Muscle of leg (tissue), 11 donors: ENCODE measurements around the gene ESRRB. TPM values are rescaled to one million over a fixed set of nuclear protein-coding genes. Genes with fewer than 3 reads are reported as not detected.

ENCODE experiments used
- DNase-seq: peaks from one replicate; pipeline ENCODE4 v3.0.0; 2013
- H3K27ac ChIP-seq: one replicate; pipeline ENCODE4 v1.5.1; 2013; ENCODE audit warnings: mild to moderate bottlenecking, low read length, control low read depth
- H3K27me3 ChIP-seq: one replicate; pipeline ENCODE4 v1.6.1; 2013; ENCODE audit warnings: low read length; ENCODE audit not compliant: control insufficient read depth, insufficient read depth
- H3K36me3 ChIP-seq: one replicate; pipeline ENCODE4 v1.6.1; 2013; ENCODE audit warnings: low read length; ENCODE audit not compliant: control insufficient read depth, insufficient read depth
- H3K4me1 ChIP-seq: one replicate; pipeline ENCODE4 v1.6.1; 2013; ENCODE audit warnings: low read length; ENCODE audit not compliant: control insufficient read depth, insufficient read depth
- H3K4me3 ChIP-seq: one replicate; pipeline ENCODE4 v1.5.1; 2013; ENCODE audit warnings: low read length, control low read depth
- H3K9me3 ChIP-seq: replicated peaks from 2 replicates; pipeline ENCODE4 v1.6.1; 2013; ENCODE audit warnings: low read depth, low read length; ENCODE audit not compliant: control insufficient read depth
- WGBS: methylation state at CpG from one replicate; pipeline ENCODE4 v1.1.5; 2013; ENCODE audit warnings: missing lambda C conversion rate; ENCODE audit not compliant: insufficient coverage; 5-methylcytosine and 5-hydroxymethylcytosine counted together
- polyA plus RNA-seq, 8 donors: library from polyadenylated mRNA; unstranded; fragments of 120-200 nt; gene quantifications; one replicate each; pipeline versions ENCODE4 v1.2.1 to v1.2.3, GENCODE V29; 2013; ENCODE audit warnings: inconsistent platforms in 1 of 8, low replicate concordance in 1 of 8; ENCODE audit not compliant: insufficient read length in 8 of 8, insufficient read depth in 1 of 8
- total RNA-seq: library from RNA; stranded (reverse); fragments of 120-200 nt; gene quantifications from one replicate; pipeline ENCODE4 v1.2.4, GENCODE V29; 2013

ESRRB gene
- total and polyA plus RNA-seq, 9 donors, result 1.9 to 3.8 (median 3.3) TPM

DNA sequence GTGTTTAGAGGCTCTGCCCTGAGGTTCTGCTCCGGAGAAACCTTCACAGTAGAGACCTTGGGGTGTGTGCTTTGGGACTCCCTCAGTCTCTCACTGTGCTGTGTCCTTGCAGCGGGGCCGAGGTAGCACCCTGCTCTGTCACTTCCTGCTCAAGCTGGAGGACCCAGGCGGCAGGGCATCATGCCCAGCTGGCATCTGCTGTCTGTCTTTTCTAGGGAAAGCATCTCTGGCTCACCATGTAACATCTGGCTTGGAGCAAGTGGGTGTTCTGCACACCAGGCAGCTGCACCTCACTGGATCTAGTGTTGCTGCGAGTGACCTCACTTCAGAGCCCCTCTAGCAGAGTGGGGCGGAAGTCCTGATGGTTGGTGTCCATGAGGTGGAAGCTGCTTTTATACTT, 124.5 kb downstream of the ESRRB start:
- DNase-seq, result no peak
- no peaks in the 10 kb centered on the region for H3K9me3 ChIP-seq
- 49% methylated on average over 3 of the region's 6 CpGs for WGBS
- peaks cover 3% of the 10 kb centered on the region for H3K27me3 ChIP-seq
- H3K27ac ChIP-seq, result no peak overlapping the region
- H3K4me1 ChIP-seq, result peaks cover 11% of the 10 kb centered on the region
- no peak overlapping the region for H3K4me3 ChIP-seq
- H3K36me3 ChIP-seq, result no peaks in the 10 kb centered on the region

DNA sequence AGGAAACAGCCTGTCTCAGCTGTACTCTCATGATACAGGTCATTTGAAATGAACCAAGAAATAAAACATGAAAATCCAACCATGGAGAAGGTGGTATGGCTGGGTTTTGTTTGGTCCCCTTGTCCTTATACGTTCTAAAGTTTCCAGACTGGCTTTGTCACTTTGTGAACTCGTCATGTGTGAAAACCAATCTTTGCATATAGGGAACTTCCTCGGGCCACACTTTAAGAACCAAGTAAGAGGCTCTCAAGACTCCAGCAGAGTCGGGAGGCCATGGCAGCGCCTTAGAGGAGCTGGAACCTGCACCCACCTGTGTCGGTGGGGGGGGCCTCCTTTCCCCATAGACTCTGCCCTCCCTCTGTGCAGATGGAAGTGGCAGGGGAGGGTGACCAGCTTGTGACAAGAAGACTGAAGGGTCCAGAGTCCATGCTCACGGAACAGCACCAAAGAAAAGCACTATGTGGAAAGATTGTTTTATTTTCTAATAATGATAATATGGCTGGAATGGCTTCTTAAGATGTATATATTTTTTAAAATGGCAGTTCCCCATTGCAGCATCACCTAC, 125.3 kb downstream of the ESRRB start:
- DNase-seq, result no peak
- no peaks in the 10 kb centered on the region for H3K36me3 ChIP-seq
- peaks cover 3% of the 10 kb centered on the region for H3K27me3 ChIP-seq
- H3K4me1 ChIP-seq, result peaks cover 11% of the 10 kb centered on the region
- H3K4me3 ChIP-seq, result no peak overlapping the region
- no peak overlapping the region for H3K27ac ChIP-seq
- H3K9me3 ChIP-seq, result no peaks in the 10 kb centered on the region
- no CpG with 5 or more reads among the region's 7 CpGs for WGBS

DNA sequence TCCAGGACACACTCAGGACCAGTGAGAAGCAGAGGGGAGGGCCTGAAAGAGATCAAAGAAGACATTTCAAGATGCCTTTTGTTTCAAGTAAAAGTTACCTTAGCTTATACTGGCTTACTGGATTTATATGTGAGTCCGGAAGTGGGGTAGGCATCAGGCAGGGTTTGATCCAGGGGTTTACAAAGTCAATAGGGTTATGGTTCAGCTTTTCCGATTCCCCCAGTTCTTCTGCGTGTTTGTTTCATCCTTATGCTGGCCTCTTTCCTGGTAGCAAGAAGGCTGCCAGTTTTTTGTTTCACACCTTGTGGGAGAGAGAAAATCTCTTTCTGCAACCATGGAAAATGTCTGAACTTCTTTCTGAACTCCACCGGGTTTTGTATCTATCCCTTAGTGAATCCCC, 126.3 kb downstream of the ESRRB start:
- no peaks in the 10 kb centered on the region for H3K27me3 ChIP-seq
- WGBS, result 90% methylated on average over 2 of the region's 4 CpGs
- H3K9me3 ChIP-seq, result no peaks in the 10 kb centered on the region
- no peak for DNase-seq
- H3K4me1 ChIP-seq, result peaks cover 11% of the 10 kb centered on the region
- H3K4me3 ChIP-seq, result no peak overlapping the region
- no peak overlapping the region for H3K27ac ChIP-seq
- H3K36me3 ChIP-seq, result no peaks in the 10 kb centered on the region

DNA sequence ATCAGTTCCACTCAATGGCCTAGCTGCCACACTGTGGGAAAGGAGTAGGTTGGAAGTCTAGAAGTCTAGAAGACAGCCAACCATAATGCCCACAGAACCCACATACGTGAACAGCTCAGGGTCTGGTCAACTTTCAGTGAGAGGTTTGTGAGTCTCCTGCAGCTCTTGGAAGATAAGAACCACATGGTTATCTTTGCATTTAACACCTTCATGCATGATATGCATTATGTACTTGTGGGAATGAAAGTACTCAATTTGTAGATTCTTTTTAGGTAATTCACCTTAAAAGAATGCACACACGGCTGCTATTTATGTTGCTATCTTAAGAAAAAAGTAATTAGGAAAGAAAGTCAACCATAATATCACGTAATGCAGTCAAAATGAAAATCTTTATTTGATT, 126.7 kb downstream of the ESRRB start:
- Histone ChIP-seq H3K4me1 (peaks cover 11% of the 10 kb centered on the region), H3K4me3 (no peak overlapping the region), H3K9me3 (no peaks in the 10 kb centered on the region), H3K27ac (no peak overlapping the region), H3K36me3 (no peaks in the 10 kb centered on the region), H3K27me3 (peaks cover 2% of the 10 kb centered on the region)
- no CpG with 5 or more reads among the region's 3 CpGs for WGBS
- DNase-seq, result no peak

DNA sequence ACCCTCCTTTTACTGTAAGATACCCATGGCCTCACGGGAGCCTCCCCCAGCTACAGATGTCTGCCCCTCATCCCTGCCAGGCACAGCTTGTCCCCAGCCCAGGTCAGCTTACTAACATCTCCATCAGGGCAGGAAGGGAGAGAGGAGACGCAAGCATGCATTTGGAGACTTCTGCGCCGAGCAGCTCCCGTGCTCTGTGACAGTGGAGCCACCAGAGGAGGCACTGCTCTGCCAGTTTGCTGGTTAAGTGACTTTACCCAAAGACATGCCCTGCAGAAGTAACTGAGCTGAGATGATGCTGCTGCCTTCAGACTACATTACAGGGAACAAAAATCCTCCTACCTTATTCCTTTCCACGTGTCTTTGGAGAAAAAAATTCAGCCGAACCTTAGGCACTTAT, 133.4 kb downstream of the ESRRB start:
- Histone ChIP-seq H3K4me3 (no peak overlapping the region), H3K27ac (no peak overlapping the region), H3K4me1 (peaks cover 8% of the 10 kb centered on the region), H3K36me3 (no peaks in the 10 kb centered on the region), H3K27me3 (peaks cover 4% of the 10 kb centered on the region), H3K9me3 (no peaks in the 10 kb centered on the region)
- 68% methylated on average over 3 of the region's 7 CpGs for WGBS
- no peak for DNase-seq

GRCh38 chr14:76510181-76510580, 134.2 kb downstream of the ESRRB start:
- Histone ChIP-seq H3K4me1 (peaks cover 8% of the 10 kb centered on the region), H3K4me3 (no peak overlapping the region), H3K27me3 (peaks cover 4% of the 10 kb centered on the region), H3K9me3 (no peaks in the 10 kb centered on the region), H3K27ac (no peak overlapping the region), H3K36me3 (no peaks in the 10 kb centered on the region)
- no peak for DNase-seq
- WGBS, result no CpG with 5 or more reads among the region's 3 CpGs

- DNase-seq, result no peak
- WGBS, result 56% methylated on average over 4 of the region's 6 CpGs
Observed at GRCh38 chr14:76514213-76514998, 138.5 kb downstream of the ESRRB start.

DNA sequence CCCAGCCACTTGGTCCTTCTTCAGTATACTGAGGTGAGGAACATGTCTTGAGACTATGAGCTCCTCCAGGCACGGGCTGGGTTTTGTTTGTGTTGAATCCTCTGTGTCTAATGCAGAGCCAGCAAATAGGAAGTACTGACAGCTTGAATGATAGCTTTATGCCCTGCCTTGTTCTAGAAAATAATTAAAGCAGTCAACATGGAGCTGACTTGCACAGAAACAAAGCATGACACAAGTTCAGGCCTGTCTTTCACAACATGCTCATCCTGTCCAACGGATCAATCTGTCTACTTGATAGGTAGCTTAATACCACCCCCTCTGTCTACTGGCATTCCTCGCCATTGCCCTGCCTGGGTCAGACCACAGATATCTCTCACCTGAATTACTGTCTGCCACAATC, 140.9 kb downstream of the ESRRB start:
- Histone ChIP-seq H3K4me1 (no peaks in the 10 kb centered on the region), H3K27me3 (no peaks in the 10 kb centered on the region), H3K27ac (no peak overlapping the region), H3K36me3 (no peaks in the 10 kb centered on the region), H3K4me3 (no peak overlapping the region), H3K9me3 (peaks cover 6% of the 10 kb centered on the region)
- no peak for DNase-seq
- 47% methylated on average over 3 of the region's 3 CpGs for WGBS

More at GRCh38 chr14:76514213-76514998, 138.5 kb downstream of the ESRRB start:
- Histone ChIP-seq H3K27me3 (no peaks in the 10 kb centered on the region), H3K4me1 (peaks cover 8% of the 10 kb centered on the region), H3K36me3 (no peaks in the 10 kb centered on the region), H3K27ac (no peak overlapping the region), H3K4me3 (no peak overlapping the region), H3K9me3 (no peaks in the 10 kb centered on the region)

DNA sequence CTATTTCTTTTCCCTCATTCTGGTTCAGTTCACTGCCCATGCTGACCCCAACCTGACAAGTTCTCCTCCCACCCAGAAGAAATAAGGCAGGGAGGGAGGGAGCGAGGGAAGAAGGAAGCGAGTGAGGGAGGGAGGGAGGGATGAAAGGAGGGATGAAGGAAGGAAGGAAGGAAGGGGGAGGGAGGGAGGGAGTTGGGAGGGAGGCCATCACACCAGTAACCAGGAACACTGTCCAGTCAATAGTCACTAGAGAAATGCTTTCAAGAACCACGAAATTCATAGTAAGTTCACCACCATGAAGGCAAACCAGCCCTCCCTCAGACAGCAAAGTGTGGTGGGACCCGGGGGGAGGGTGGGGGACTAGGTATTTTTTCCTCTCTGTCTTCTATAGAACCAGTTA, 142.4 kb downstream of the ESRRB start:
- H3K27ac ChIP-seq, result no peak overlapping the region
- no peak overlapping the region for H3K4me3 ChIP-seq
- no peaks in the 10 kb centered on the region for H3K36me3 ChIP-seq
- no CpG with 5 or more reads among the region's 4 CpGs for WGBS
- DNase-seq, result no peak
- H3K4me1 ChIP-seq, result no peaks in the 10 kb centered on the region
- peaks cover 6% of the 10 kb centered on the region for H3K9me3 ChIP-seq
- H3K27me3 ChIP-seq, result no peaks in the 10 kb centered on the region

DNA sequence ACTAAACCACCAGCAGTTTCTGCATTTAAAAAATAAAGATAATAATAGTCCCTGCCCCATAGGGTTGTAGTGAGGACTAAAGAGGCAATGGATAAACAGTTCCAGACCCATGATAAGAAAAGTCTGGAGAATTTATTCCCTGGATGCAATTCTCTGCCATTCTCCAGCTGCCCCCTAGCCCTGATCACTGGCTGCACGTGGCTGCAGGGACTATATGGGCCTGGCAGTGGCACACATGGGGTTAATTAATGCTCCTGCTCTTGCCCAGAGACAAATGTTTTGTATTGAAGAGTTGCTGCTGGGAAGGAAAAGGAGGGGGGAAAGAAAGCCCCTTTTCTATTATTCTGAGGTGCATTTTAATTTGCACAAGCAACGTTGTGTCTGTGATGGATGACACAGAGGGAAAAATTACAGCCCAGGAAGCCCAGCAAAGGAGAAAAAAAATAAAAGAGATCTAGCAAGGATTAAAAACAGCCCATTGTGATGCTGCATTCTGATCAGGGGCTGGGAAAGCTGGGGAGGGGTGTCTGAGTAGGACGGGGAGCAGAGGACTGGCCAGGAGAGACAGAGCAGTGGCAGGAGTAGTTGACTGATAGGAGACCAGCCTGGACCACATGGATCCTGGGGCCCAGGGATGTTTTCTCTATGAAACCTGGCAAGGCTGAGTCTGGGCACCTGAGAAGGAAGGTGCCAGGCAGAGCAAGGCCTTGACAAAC, 149.3 kb downstream of the ESRRB start:
- WGBS, result 35% methylated on average over 2 of the region's 3 CpGs
- no peak overlapping the region for H3K27ac ChIP-seq
- H3K27me3 ChIP-seq, result no peaks in the 10 kb centered on the region
- H3K36me3 ChIP-seq, result no peaks in the 10 kb centered on the region
- H3K9me3 ChIP-seq, result peaks cover 6% of the 10 kb centered on the region
- H3K4me1 ChIP-seq, result no peaks in the 10 kb centered on the region
- H3K4me3 ChIP-seq, result no peak overlapping the region
- DNase-seq, result no peak
